ENCODE results near the gene HOXB2. TPM values are rescaled to one million over a fixed set of nuclear protein-coding genes. Genes with fewer than 3 reads are reported as not detected.

The HOXB2 gene
- total RNA-seq, 2 experiments from 2014 or later = 4.8 to 4.9 TPM

DNA sequence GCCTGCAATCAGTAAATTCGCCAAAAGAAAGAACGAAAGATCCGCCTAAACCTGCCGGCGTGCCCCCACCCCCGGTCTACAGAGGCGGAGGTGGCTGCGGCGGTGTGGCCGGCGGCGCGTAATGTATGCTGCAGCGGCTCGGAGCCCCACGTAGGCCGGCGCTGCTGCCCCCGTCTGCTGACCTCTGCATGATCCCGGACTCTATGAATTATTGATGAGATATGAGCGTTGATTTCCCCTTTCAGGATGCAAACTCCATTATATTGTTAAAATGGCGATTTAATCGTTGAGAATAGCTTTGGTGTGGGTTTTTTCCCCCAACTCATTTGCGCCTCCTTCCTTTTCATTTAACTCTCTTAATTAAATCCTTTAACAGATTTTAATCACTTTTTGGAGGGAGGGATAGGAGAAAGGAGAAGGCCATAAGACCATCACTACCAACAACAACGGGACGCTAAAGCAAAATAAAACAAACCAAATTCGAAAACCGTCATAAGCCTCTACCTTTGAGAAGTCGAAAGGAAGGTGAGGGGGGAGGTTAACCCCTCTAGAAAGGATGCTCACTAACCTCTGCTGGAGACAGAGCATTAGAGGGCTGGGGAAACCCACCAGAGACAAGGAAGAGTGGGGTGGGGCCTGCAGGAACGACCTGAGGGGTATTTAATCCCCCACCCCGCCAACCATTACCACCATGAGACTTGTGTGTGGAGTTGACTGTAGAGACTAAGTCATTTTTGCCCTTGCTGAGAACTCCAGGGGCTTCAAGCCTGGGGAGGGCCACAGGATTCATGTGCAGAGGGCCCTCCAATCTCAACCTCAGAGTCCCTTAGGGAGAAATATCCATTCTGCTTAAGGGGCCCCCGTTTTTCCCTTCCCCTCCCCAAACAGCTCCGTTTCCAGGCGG lies 41.7 kb upstream of the HOXB2 start:
- Mint-ChIP-seq H3K27me3 (peaks cover 100% of the 10 kb centered on the region), H3K4me1 (ENCODE audit: low read depth) (peaks cover 30% of the 10 kb centered on the region), H3K9me3 (no peaks in the 10 kb centered on the region), H3K27ac (no peak overlapping the region), H3K36me3 (ENCODE audit: low read depth) (no peaks in the 10 kb centered on the region), H3K4me3 (peak overlapping the region; percentile 93)
- intact Hi-C loops (cut with DNase I, micrococcal nuclease) = no loop called here
- TF ChIP-seq, protein P1, sequence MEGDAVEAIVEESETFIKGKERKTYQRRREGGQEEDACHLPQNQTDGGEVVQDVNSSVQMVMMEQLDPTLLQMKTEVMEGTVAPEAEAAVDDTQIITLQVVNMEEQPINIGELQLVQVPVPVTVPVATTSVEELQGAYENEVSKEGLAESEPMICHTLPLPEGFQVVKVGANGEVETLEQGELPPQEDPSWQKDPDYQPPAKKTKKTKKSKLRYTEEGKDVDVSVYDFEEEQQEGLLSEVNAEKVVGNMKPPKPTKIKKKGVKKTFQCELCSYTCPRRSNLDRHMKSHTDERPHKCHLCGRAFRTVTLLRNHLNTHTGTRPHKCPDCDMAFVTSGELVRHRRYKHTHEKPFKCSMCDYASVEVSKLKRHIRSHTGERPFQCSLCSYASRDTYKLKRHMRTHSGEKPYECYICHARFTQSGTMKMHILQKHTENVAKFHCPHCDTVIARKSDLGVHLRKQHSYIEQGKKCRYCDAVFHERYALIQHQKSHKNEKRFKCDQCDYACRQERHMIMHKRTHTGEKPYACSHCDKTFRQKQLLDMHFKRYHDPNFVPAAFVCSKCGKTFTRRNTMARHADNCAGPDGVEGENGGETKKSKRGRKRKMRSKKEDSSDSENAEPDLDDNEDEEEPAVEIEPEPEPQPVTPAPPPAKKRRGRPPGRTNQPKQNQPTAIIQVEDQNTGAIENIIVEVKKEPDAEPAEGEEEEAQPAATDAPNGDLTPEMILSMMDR (IDR thresholded peaks at IDR 0.05) = no peak
- POLR2A ChIA-PET = interaction anchor here (2.0 to 2.1 kb wide), 2 partner anchors 24 to 253 kb away, joined by 5 to 6 read pairs; no protein-coding TSS in a partner anchor
- CTCF ChIA-PET = interaction anchor here (1.7 to 2.3 kb wide), 2 partner anchors 251 to 279 kb away, joined by 6 to 9 read pairs; no protein-coding TSS in a partner anchor
- no peaks in the 10 kb centered on the region for H3K9me3 ChIP-seq (ENCODE audit: control insufficient read depth in 1 of 2, insufficient read depth in 1 of 2, low read length in 2 of 2)
- ATAC-seq (ENCODE audit: poor library complexity) = no peak
- no peaks in the 10 kb centered on the region for H3K36me3 ChIP-seq (ENCODE audit: insufficient read depth, low read length)
- peak overlapping the region; percentile 81 for H3K4me3 ChIP-seq (ENCODE audit: low read length)
- DNase-seq = peak in 3 of 14 experiments; percentile 50 to 58 (median 50)
- H3K27ac ChIP-seq (ENCODE audit: low read depth in 1 of 2, low read length in 2 of 2) = no peak overlapping the region
- peaks cover 34% of the 10 kb centered on the region for H3K4me1 ChIP-seq (ENCODE audit: insufficient read depth, low read length)
- peaks cover 68 to 88% of the 10 kb centered on the region in 2 experiments for H3K27me3 ChIP-seq (ENCODE audit: control insufficient read depth in 1 of 2, insufficient read depth in 2 of 2, low read length in 2 of 2)

DNA sequence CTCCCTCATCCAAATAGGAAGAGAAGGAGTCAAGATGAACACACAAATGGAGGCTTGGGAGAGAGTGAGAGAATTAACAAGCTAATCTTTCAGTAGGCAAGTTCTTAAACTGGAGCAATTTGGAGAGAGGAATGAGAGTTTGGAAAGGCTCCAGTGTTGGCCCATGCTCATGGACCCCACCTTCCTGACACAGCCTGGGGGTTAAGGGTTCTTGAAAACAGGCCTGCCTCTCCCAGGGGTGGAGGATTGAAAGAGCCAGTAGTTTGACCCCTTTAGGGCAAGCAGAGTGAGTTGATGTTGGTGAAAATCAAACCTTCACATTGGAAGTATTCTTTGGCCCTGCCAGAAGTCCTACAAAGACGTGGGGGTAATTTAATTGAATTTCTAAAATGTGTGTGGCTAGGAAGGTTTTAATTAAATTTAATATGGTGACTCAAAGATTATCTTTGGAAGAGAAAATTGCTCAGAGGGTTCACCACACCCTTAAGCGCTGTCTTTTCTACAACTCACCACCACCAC lies 39.4 kb upstream of the HOXB2 start:
- Histone ChIP-seq H3K27me3 (ENCODE audit: control insufficient read depth in 1 of 2, insufficient read depth in 2 of 2, low read length in 2 of 2) (peaks cover 71 to 88% of the 10 kb centered on the region in 2 experiments), H3K4me1 (ENCODE audit: insufficient read depth, low read length) (peaks cover 50% of the 10 kb centered on the region), H3K4me3 (ENCODE audit: low read length) (no peak overlapping the region), H3K27ac (ENCODE audit: low read depth in 1 of 2, low read length in 2 of 2) (no peak overlapping the region), H3K9me3 (ENCODE audit: control insufficient read depth in 1 of 2, insufficient read depth in 1 of 2, low read length in 2 of 2) (peaks cover 0 to 3% of the 10 kb centered on the region in 2 experiments), H3K36me3 (ENCODE audit: insufficient read depth, low read length) (no peaks in the 10 kb centered on the region)
- H3K27ac Mint-ChIP-seq = no peak overlapping the region
- intact Hi-C loops (cut with DNase I, micrococcal nuclease) = no loop called here
- no peaks in the 10 kb centered on the region for H3K36me3 Mint-ChIP-seq (ENCODE audit: low read depth)
- H3K27me3 Mint-ChIP-seq = peaks cover 100% of the 10 kb centered on the region
- H3K9me3 Mint-ChIP-seq = no peaks in the 10 kb centered on the region
- ATAC-seq (ENCODE audit: poor library complexity) (no peak), DNase-seq (no peak)
- ChIA-PET CTCF (interaction anchor here (1.2 to 1.5 kb wide), 2 partner anchors 35 to 232 kb away, joined by 3 to 5 read pairs; no protein-coding TSS in a partner anchor), POLR2A (interaction anchor here (0.6 kb wide), 1 partner anchor 19 kb away, joined by 3 read pairs; no protein-coding TSS in a partner anchor)
- TF ChIP-seq, protein P1 (IDR thresholded peaks at IDR 0.05) = no peak
- H3K4me1 Mint-ChIP-seq (ENCODE audit: low read depth) = peaks cover 53% of the 10 kb centered on the region
- peak overlapping the region; percentile 60 for H3K4me3 Mint-ChIP-seq

DNA sequence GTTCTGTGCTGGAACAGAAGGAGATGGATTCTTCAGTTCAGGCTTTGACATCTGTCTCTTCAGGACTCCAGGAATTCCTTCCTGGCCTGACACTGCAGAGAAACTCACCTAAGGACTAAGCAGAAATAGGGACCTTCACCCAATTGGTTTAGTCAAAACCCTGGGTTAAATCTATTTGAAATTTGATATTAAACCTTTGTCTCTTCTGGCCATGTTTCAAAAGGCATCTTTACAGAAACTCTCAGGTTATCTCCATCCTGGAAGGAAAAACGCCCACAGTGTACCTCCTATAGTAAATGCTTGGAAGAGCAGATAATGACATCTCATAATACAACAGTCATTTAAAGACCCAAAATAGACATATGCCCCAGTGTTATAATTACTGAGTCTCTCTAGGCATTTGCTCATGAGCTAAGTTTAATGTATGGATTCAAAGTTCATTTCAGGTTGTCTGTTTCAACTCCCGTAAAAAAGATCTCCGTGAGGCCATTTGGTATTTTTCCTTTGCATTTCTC lies 38.9 kb upstream of the HOXB2 start:
- Histone ChIP-seq H3K9me3 (ENCODE audit: control insufficient read depth in 1 of 2, insufficient read depth in 1 of 2, low read length in 2 of 2) (peaks cover 0 to 3% of the 10 kb centered on the region in 2 experiments), H3K4me1 (ENCODE audit: insufficient read depth, low read length) (peaks cover 55% of the 10 kb centered on the region), H3K27ac (ENCODE audit: low read depth in 1 of 2, low read length in 2 of 2) (no peak overlapping the region), H3K4me3 (ENCODE audit: low read length) (no peak overlapping the region), H3K27me3 (ENCODE audit: control insufficient read depth in 1 of 2, insufficient read depth in 2 of 2, low read length in 2 of 2) (peaks cover 71 to 87% of the 10 kb centered on the region in 2 experiments), H3K36me3 (ENCODE audit: insufficient read depth, low read length) (no peaks in the 10 kb centered on the region)
- no peaks in the 10 kb centered on the region for H3K9me3 Mint-ChIP-seq
- peak overlapping the region; percentile 60 for H3K4me3 Mint-ChIP-seq
- peaks cover 59% of the 10 kb centered on the region for H3K4me1 Mint-ChIP-seq (ENCODE audit: low read depth)
- intact Hi-C loops (cut with DNase I, micrococcal nuclease) = no loop called here
- peaks cover 100% of the 10 kb centered on the region for H3K27me3 Mint-ChIP-seq
- ATAC-seq (ENCODE audit: poor library complexity) = no peak
- DNase-seq = no peak
- POLR2A ChIA-PET = interaction anchor here (0.6 to 0.7 kb wide), 2 partner anchors 19 to 39 kb away, joined by 3 read pairs; no protein-coding TSS in a partner anchor
- CTCF ChIA-PET = interaction anchor here (1.2 to 1.6 kb wide), 3 partner anchors 9 to 232 kb away, joined by 3 to 5 read pairs (median 4); partner anchors contain the start of gene HOXB5
- TF ChIP-seq, protein P1 (IDR thresholded peaks at IDR 0.05) = no peak
- no peaks in the 10 kb centered on the region for H3K36me3 Mint-ChIP-seq (ENCODE audit: low read depth)
- no peak overlapping the region for H3K27ac Mint-ChIP-seq

Data from CD4-positive, alpha-beta T cell (primary cell).